Muscle layer of duodenum (tissue), 2 donors: ENCODE data around the gene LIPM.

ENCODE experiments used
- H3K27ac ChIP-seq: one replicate; pipeline ENCODE4 v1.7.0; 2013; ENCODE audit warnings: mild to moderate bottlenecking, low read length
- H3K27me3 ChIP-seq: one replicate; pipeline ENCODE4 v1.7.0; 2013; ENCODE audit warnings: low read depth, mild to moderate bottlenecking, control low read depth, low read length
- H3K36me3 ChIP-seq, 2 donors: one replicate each; pipeline ENCODE4 v1.7.0; 2013; ENCODE audit warnings: low read length in 2 of 2, control low read depth in 1 of 2, mild to moderate bottlenecking in 1 of 2; ENCODE audit not compliant: insufficient read depth in 2 of 2, control insufficient read depth in 1 of 2
- H3K4me1 ChIP-seq, 2 donors: one replicate each; pipeline ENCODE4 v1.7.0; 2013; ENCODE audit warnings: low read length in 2 of 2, mild to moderate bottlenecking in 2 of 2, control low read depth in 1 of 2, moderate library complexity in 1 of 2; ENCODE audit not compliant: insufficient read depth in 2 of 2, control insufficient read depth in 1 of 2
- H3K4me3 ChIP-seq, 2 donors: one replicate each; pipeline ENCODE4 v1.7.0; 2013; ENCODE audit warnings: low read length in 2 of 2, low read depth in 1 of 2, mild to moderate bottlenecking in 1 of 2
- H3K9me3 ChIP-seq, 2 donors: one replicate each; pipeline ENCODE4 v1.7.0; 2013; ENCODE audit warnings: low read length in 2 of 2, control low read depth in 1 of 2, mild to moderate bottlenecking in 1 of 2; ENCODE audit not compliant: control insufficient read depth in 1 of 2
- donor health status: healthy.

LIPM gene

DNA sequence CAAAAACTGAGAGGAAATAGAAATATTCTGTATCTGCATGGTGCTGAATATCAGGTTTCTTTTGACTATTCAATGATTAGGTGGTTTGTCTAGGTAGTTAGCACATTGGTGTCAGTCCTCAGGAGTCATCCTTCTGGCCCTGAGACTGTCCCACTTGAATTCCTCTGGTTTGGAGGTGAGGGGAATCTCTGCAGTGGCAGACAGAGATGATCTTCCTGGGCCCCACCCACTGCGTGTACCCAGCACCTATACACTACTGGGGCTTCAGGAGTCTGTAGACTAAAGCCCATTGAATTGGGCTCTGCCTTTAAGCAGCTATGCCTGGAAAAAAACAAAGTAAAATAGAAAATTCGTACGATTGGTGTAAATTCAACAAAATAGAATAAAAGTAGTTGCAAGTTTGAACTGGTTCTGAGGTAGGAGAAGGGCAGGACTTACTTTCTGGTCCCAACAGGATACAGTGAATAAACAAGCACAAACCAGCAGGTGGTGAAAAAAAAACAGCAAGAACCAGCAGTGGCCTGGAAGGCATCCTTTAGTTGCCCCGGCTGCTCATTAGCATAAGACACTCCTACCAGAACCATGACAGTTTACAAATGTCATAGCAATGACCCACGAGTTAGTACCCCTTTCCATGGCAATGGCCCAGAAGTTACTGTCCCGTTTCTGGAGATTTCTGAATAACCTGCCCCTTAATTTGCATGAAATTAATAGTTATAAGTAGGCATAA lies 1.7 kb downstream of the LIPM start:
- H3K27me3 ChIP-seq, result no peaks in the 10 kb centered on the region
- H3K9me3 ChIP-seq, result no peaks in the 10 kb centered on the region
- H3K4me3 ChIP-seq, result no peak overlapping the region
- H3K36me3 ChIP-seq, result no peaks in the 10 kb centered on the region
- H3K4me1 ChIP-seq, result no peaks in the 10 kb centered on the region
- H3K27ac ChIP-seq, result no peak overlapping the region

- H3K9me3 ChIP-seq, result no peaks in the 10 kb centered on the region
- H3K36me3 ChIP-seq, result no peaks in the 10 kb centered on the region
- H3K4me3 ChIP-seq, result no peak overlapping the region
- H3K4me1 ChIP-seq, result no peaks in the 10 kb centered on the region
- H3K27me3 ChIP-seq, result no peaks in the 10 kb centered on the region
- H3K27ac ChIP-seq, result no peak overlapping the region
Observed at GRCh38 chr10:88805361-88805760, 2.8 kb downstream of the LIPM start.

GRCh38 chr10:88805924-88806323 lies 3.4 kb downstream of the LIPM start:
- Histone ChIP-seq H3K27ac (no peak overlapping the region), H3K9me3 (no peaks in the 10 kb centered on the region), H3K4me3 (no peak overlapping the region), H3K27me3 (no peaks in the 10 kb centered on the region), H3K4me1 (no peaks in the 10 kb centered on the region), H3K36me3 (no peaks in the 10 kb centered on the region)

- H3K9me3 ChIP-seq, result no peaks in the 10 kb centered on the region
- H3K27ac ChIP-seq, result no peak overlapping the region
- H3K4me1 ChIP-seq, result no peaks in the 10 kb centered on the region
- H3K4me3 ChIP-seq, result no peak overlapping the region
- H3K36me3 ChIP-seq, result no peaks in the 10 kb centered on the region
- H3K27me3 ChIP-seq, result no peaks in the 10 kb centered on the region
Observed at GRCh38 chr10:88809621-88810020, 7.1 kb downstream of the LIPM start.

GRCh38 chr10:88810196-88810961 lies 7.8 kb downstream of the LIPM start:
- Histone ChIP-seq H3K4me1 (no peaks in the 10 kb centered on the region), H3K9me3 (no peaks in the 10 kb centered on the region), H3K27ac (no peak overlapping the region), H3K27me3 (no peaks in the 10 kb centered on the region), H3K4me3 (no peak overlapping the region), H3K36me3 (no peaks in the 10 kb centered on the region)

- Histone ChIP-seq H3K27ac (no peak overlapping the region), H3K9me3 (no peaks in the 10 kb centered on the region)
Observed at GRCh38 chr10:88813200-88813599, 10.7 kb downstream of the LIPM start.

DNA sequence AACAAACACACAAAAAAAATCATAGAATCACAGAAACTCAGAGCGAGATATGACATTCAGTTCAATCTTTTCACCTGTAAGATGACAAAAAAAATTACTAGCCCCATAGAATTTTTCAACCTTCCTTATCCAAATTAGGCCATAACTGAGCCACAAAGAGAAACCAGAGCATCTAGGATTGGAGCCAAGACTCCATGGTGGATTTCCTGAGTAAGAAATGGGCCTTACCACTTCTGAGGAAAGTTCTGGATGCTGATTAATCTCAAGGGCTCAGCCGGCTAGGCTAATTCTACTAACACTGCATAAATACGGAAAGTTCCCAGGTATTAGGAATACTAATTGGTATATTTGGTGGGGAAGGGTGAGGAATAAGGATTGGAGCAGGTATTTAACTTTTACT lies 16.8 kb downstream of the LIPM start:
- peaks cover 0 to 4% of the 10 kb centered on the region in 2 donors for H3K4me1 ChIP-seq
- no peak overlapping the region for H3K4me3 ChIP-seq
- H3K36me3 ChIP-seq, result no peaks in the 10 kb centered on the region
- H3K27ac ChIP-seq, result no peak overlapping the region
- H3K9me3 ChIP-seq, result no peaks in the 10 kb centered on the region
- H3K27me3 ChIP-seq, result no peaks in the 10 kb centered on the region

More at GRCh38 chr10:88813200-88813599, 10.7 kb downstream of the LIPM start:
- Histone ChIP-seq H3K4me3 (no peak overlapping the region), H3K36me3 (no peaks in the 10 kb centered on the region), H3K4me1 (no peaks in the 10 kb centered on the region), H3K27me3 (no peaks in the 10 kb centered on the region)

DNA sequence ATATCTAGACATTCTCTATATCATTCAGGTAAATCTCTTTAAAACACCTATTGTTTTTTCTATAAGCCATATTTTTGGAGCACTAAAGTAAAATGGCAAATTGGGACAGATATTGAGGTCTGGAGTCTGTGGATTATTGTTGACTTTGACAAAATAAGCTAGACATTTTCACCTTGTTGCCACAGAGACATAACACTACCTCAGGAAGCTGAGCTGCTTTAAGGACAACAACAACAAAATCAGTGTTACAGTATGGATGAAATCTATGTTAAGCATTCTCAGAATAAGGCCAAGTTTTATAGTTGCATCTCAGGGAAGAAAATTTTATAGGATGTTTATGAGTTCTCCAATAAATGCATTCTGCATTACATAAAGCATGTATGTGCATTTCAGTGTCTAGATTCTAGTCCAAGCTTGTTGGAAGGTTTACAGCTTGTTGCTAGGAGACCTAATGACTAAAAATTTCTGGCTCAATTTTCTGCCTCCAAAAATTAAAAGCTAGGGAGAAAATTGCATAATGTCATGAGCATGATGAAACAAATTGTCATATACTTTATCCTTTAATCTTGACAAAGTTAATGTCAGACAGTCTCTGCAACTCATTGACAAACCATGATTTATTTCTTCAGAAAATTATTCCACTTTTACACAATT lies 18.3 kb downstream of the LIPM start:
- no peak overlapping the region for H3K27ac ChIP-seq
- peaks cover 0 to 4% of the 10 kb centered on the region in 2 donors for H3K4me1 ChIP-seq
- no peak overlapping the region for H3K4me3 ChIP-seq
- no peaks in the 10 kb centered on the region for H3K9me3 ChIP-seq
- no peaks in the 10 kb centered on the region for H3K27me3 ChIP-seq
- H3K36me3 ChIP-seq, result no peaks in the 10 kb centered on the region

DNA sequence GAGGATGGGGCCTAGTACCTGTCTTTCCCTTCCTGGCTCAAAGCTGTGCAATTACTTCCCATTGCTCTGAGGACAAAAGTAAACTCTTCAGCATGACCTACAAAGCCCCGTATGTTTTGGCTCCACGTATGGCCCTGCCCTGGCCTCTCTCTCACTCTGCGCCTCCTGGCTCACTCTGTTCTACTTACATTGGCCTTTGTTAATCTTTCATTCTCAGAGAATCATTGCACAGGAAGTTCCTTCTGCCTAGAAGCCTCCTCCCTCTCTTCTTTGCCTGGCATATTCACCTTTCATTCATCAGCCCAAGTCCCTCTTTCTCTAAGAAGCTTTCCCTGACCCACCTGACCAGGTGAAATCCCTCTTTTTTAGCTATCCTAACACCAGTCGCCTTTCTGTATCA lies 23.9 kb downstream of the LIPM start:
- H3K9me3 ChIP-seq, result no peaks in the 10 kb centered on the region
- peaks cover 0 to under 1% of the 10 kb centered on the region in 2 donors for H3K4me1 ChIP-seq
- no peak overlapping the region for H3K4me3 ChIP-seq
- H3K27me3 ChIP-seq, result no peaks in the 10 kb centered on the region
- no peaks in the 10 kb centered on the region for H3K36me3 ChIP-seq
- no peak overlapping the region for H3K27ac ChIP-seq

DNA sequence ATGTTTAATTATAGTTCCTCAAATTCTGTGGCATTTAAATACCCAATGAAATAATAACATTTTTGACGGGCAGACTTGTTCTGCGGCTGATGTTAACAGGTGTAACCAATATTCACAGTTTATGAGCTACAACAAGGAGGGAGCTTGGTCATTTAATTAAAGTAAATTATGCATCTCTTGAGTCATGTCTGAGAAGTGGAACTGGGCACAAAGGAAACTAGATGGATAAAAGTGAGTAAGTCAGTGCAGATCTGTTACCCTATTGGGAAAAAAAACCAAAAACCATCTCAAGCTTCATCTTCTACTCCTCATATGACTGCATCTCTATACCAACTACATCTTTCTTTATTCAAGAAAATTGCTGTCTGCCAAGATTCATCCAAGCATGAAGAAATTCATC lies 25.1 kb downstream of the LIPM start:
- no peak overlapping the region for H3K27ac ChIP-seq
- H3K27me3 ChIP-seq, result no peaks in the 10 kb centered on the region
- H3K4me1 ChIP-seq, result no peaks in the 10 kb centered on the region
- no peaks in the 10 kb centered on the region for H3K9me3 ChIP-seq
- no peak overlapping the region for H3K4me3 ChIP-seq
- H3K36me3 ChIP-seq, result no peaks in the 10 kb centered on the region

- Histone ChIP-seq H3K36me3 (no peaks in the 10 kb centered on the region), H3K4me1 (no peaks in the 10 kb centered on the region), H3K27ac (no peak overlapping the region), H3K4me3 (no peak overlapping the region), H3K27me3 (no peaks in the 10 kb centered on the region), H3K9me3 (no peaks in the 10 kb centered on the region)
Observed at GRCh38 chr10:88828310-88828709, 25.8 kb downstream of the LIPM start.
